ENCODE measurements around the gene ETFDH. TPM values are rescaled to one million over a fixed set of nuclear protein-coding genes. Genes with fewer than 3 reads are reported as not detected.

The ETFDH gene
- total and polyA plus RNA-seq, 2 experiments from 2014 or later = 11.4 to 17.7 TPM

- Histone ChIP-seq H3K27me3 (ENCODE audit: insufficient read depth) (no peaks in the 10 kb centered on the region), H3K4me1 (ENCODE audit: insufficient read depth) (no peaks in the 10 kb centered on the region), H3K9me2 (ENCODE audit: insufficient read depth) (peaks cover 6% of the 10 kb centered on the region; the same call in 1 of the 2 replicates), H4K20me1 (replicated peaks; ENCODE audit: insufficient read depth) (no peaks in the 10 kb centered on the region), H2AFZ (peak overlapping the region; percentile 69; the same call in 1 of the 2 replicates), H3K4me3 (no peak overlapping the region), H3K27ac (ENCODE audit: low read depth) (no peak overlapping the region), H3K36me3 (ENCODE audit: insufficient read depth) (no peaks in the 10 kb centered on the region), H3K4me2 (no peak overlapping the region), H3K79me2 (replicated peaks; ENCODE audit: insufficient read depth) (no peaks in the 10 kb centered on the region), H3F3A (replicated peaks; ENCODE audit: low read depth) (no peaks in the 10 kb centered on the region)
- ATAC-seq (peak; percentile 78), DNase-seq (ENCODE audit: low spot score) (peak; percentile 17)
- Mint-ChIP-seq H3K4me1 (peaks cover 3% of the 10 kb centered on the region), H3K9me3 (no peaks in the 10 kb centered on the region; the same call in 2 of the 3 replicates), H3K36me3 (ENCODE audit: low read depth) (no peaks in the 10 kb centered on the region), H3K4me3 (no peak overlapping the region), H3K27me3 (ENCODE audit: insufficient read depth, low read depth, poor library complexity) (peaks cover 2% of the 10 kb centered on the region), H3K27ac (no peak overlapping the region)
- TF ChIP-seq CREB1 (CRISPR knock-in tag; IDR thresholded peaks at IDR 0.05; ENCODE audit: low read depth) (no peak), EZH2 (IDR thresholded peaks at IDR 0.05; ENCODE audit: low read depth, unreplicated experiment) (no peak), ZNF462 (CRISPR knock-in tag; IDR thresholded peaks at IDR 0.05) (no peak), POLR2AphosphoS5 (IDR thresholded peaks at IDR 0.05; ENCODE audit: low read depth) (no peak), STAT1 (IDR thresholded peaks at IDR 0.05; ENCODE audit: unreplicated experiment) (no peak), ZNF114 (CRISPR knock-in tag; IDR thresholded peaks at IDR 0.05) (no peak), JUNB (IDR thresholded peaks at IDR 0.05; ENCODE audit: unreplicated experiment) (no peak), EZH2phosphoT487 (IDR thresholded peaks at IDR 0.05; ENCODE audit: unreplicated experiment) (no peak), CTCF (conservative IDR thresholded peaks at IDR 0.05; ENCODE audit: low read depth in 2 of 2) (no peak), NANOG (IDR thresholded peaks at IDR 0.05; ENCODE audit: borderline replicate concordance) (no peak), ZNF331 (CRISPR knock-in tag; IDR thresholded peaks at IDR 0.05; ENCODE audit: low read depth) (no peak), REST (IDR thresholded peaks at IDR 0.05; ENCODE audit: unreplicated experiment) (no peak), ETS1 (IDR thresholded peaks at IDR 0.05) (no peak)
Observed at GRCh38 chr4:158739600-158739999, 67.5 kb downstream of the ETFDH start.

All from GM23338 (cell line).